H7 (cell line): Measurements from ENCODE around the gene BCOR. TPM values are rescaled to one million over a fixed set of nuclear protein-coding genes. Genes with fewer than 3 reads are reported as not detected.

Source experiments
- DNase-seq: peaks from one replicate; pipeline ENCODE4 v3.0.0; 2012
- H3K27me3 ChIP-seq: 2 replicates; pipeline ENCODE4 v1.6.0; 2011; ENCODE audit warnings: mild to moderate bottlenecking, low read length; ENCODE audit not compliant: control insufficient read depth, insufficient read depth
- H3K36me3 ChIP-seq: replicated peaks from 2 replicates; pipeline ENCODE4 v1.5.1; 2011; ENCODE audit warnings: low read length; ENCODE audit not compliant: control insufficient read depth, insufficient read depth
- H3K4me3 ChIP-seq: 2 replicates; pipeline ENCODE4 v1.5.1; 2011; ENCODE audit warnings: low read depth, mild to moderate bottlenecking, control low read depth, low read length, moderate library complexity; ENCODE audit not compliant: insufficient read depth
- total RNA-seq: library from RNA; depleted of rRNA; stranded (reverse); fragments of >200 nt; shearing (Covaris generic); gene quantifications from 2 replicates; pipeline ENCODE4 v1.2.3, GENCODE V29; 2014

The BCOR gene
- total RNA-seq, 1 experiment from 2014 or later = 32.5 TPM

- Histone ChIP-seq H3K36me3 (no peaks in the 10 kb centered on the region), H3K4me3 (peak overlapping the region; percentile 59), H3K27me3 (peaks cover 86% of the 10 kb centered on the region)
- DNase-seq = peak; percentile 67
Measured at GRCh38 chrX:40009890-40010289, 87.9 kb downstream of the BCOR start.

GRCh38 chrX:40009462-40009851 lies 88.3 kb downstream of the BCOR start:
- Histone ChIP-seq H3K4me3 (peak overlapping the region; percentile 59), H3K27me3 (peaks cover 90% of the 10 kb centered on the region), H3K36me3 (no peaks in the 10 kb centered on the region)
- DNase-seq = peak; percentile 79

DNA sequence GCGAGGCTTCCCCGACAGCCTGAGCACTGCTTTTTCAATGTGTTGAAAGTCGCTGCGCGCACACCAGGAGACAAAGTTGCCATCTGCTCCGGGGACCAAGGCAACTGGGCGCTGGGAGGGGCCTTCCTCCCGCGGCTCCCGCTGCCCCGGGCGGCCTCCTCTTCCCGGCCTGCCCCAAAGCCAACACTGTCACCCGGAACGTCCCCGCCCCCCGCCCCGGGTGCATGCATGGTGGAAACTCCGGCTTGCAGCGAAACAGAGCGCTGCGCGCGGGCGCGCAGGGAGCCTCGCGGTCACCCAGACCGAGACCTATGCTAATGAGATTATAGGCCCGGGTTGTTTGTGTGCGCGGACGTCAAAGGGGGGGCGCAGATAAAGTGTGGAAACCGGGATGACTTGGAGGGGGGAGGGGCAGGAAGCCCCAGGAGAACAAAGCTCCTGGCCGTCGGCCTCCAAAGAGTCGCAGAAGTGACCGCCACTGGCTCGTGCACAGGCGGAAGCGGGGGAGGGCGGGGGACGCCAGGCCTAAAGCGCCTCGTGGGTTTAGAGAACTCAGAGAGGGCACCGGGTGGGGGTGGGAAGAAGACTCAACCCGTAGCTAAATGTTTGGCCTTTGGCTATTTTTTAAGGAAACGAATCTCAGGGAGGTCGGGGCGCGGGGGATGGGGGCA lies 88.8 kb downstream of the BCOR start:
- peak; percentile 83 for DNase-seq
- Histone ChIP-seq H3K36me3 (no peaks in the 10 kb centered on the region), H3K27me3 (peaks cover 88% of the 10 kb centered on the region), H3K4me3 (peak overlapping the region; percentile 59)

- Histone ChIP-seq H3K27me3 (peaks cover 79% of the 10 kb centered on the region), H3K4me3 (peak overlapping the region; percentile 59), H3K36me3 (no peaks in the 10 kb centered on the region)
- peak; percentile 78 for DNase-seq
Measured at GRCh38 chrX:40007756-40008705, 89.7 kb downstream of the BCOR start.

DNA sequence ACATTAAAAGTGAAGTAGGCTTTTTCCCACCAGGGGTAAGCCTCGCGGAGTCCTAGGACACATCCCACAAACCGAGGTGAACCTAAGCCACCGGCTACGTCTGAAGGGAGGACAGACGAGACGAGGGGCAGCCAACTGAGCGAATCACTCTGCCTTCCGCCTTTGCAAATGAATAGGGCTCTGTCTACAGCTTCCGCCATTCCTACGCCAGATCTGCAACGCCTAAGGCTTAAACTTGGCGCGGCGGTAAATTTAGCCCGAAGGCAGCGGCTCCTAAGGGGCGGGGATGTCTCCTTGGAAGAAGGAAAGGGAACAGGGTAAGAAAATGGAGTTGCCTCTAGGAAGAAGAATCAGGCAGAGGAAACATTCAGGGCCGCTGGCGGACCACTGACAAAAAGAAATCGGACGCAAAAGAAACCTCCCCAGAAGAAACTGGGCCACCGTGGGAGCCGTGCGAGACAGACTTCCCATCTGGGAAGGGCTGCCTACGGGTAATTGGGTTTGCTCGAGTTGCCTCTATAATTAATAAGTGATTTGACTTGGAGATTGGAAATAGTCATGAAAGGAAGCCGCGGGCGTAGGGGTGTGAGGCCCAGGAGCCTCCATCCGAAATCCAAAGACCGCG lies 90.5 kb downstream of the BCOR start:
- peak; percentile 76 for DNase-seq
- Histone ChIP-seq H3K27me3 (peaks cover 71% of the 10 kb centered on the region), H3K4me3 (peak overlapping the region; percentile 59), H3K36me3 (no peaks in the 10 kb centered on the region)

GRCh38 chrX:40006106-40007017 lies 91.4 kb downstream of the BCOR start:
- DNase-seq = peak; percentile 91
- Histone ChIP-seq H3K4me3 (peak overlapping the region; percentile 59), H3K36me3 (no peaks in the 10 kb centered on the region), H3K27me3 (peaks cover 62% of the 10 kb centered on the region; the same call in 1 of the 2 replicates)

- peak; percentile 82 for DNase-seq
- Histone ChIP-seq H3K36me3 (no peaks in the 10 kb centered on the region), H3K4me3 (peak overlapping the region; percentile 59), H3K27me3 (peaks cover 53% of the 10 kb centered on the region; the same call in 1 of the 2 replicates)
Measured at GRCh38 chrX:40005292-40006011, 92.3 kb downstream of the BCOR start.

GRCh38 chrX:40004921-40005291 lies 92.9 kb downstream of the BCOR start:
- peak overlapping the region; percentile 59 for H3K4me3 ChIP-seq
- peaks cover 48% of the 10 kb centered on the region; the same call in 1 of the 2 replicates for H3K27me3 ChIP-seq
- H3K36me3 ChIP-seq = no peaks in the 10 kb centered on the region
- peak; percentile 60 for DNase-seq

GRCh38 chrX:40004246-40004535 lies 93.6 kb downstream of the BCOR start:
- Histone ChIP-seq H3K36me3 (no peaks in the 10 kb centered on the region), H3K4me3 (no peak overlapping the region), H3K27me3 (peaks cover 41% of the 10 kb centered on the region; the same call in 1 of the 2 replicates)
- peak; percentile 67 for DNase-seq

GRCh38 chrX:40003428-40004245 lies 94.1 kb downstream of the BCOR start:
- Histone ChIP-seq H3K4me3 (no peak overlapping the region), H3K27me3 (peaks cover 36% of the 10 kb centered on the region; the same call in 1 of the 2 replicates), H3K36me3 (no peaks in the 10 kb centered on the region)
- DNase-seq = peak; percentile 17

DNA sequence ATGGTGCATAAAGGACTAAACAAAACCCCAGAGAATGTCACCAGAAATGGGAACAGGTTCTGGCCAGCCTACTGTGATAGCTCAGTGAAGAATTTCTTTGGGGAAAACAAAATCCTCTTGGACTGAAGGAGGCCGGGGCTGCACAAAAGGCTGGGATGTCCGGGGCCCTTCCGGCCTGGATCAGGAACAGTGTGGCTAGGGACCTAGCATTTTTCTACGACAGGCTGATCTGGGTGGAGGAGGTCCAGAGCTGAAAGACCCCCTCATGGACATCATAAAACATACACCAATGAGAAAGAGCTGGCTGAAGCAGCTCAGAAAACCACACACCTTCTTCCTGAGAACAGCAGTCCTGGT lies 94.7 kb downstream of the BCOR start:
- Histone ChIP-seq H3K4me3 (no peak overlapping the region), H3K36me3 (no peaks in the 10 kb centered on the region), H3K27me3 (peaks cover 30% of the 10 kb centered on the region; the same call in 1 of the 2 replicates)
- peak; percentile 8 for DNase-seq
